Left kidney (tissue), 2 donors: ENCODE data around the gene P2RY14. TPM values are rescaled to one million over a fixed set of nuclear protein-coding genes. Genes with fewer than 3 reads are reported as not detected.
"Not testable (repeated sequence)": the region's sequence is repeated elsewhere in the genome, so short reads cannot be mapped to it uniquely, and the experiment has no call there.

Source experiments
- DNase-seq: peaks from one replicate; pipeline ENCODE4 v3.0.0-alpha.2; 2013
- polyA plus RNA-seq: library from polyadenylated mRNA; unstranded; fragments of 120-200 nt; gene quantifications from one replicate; pipeline ENCODE4 v1.2.1, GENCODE V29; 2013; ENCODE audit not compliant: insufficient read length

P2RY14 gene
- polyA plus RNA-seq, 1 donor: 0.57 TPM

GRCh38 chr3:151262871-151263525 is 15.3 kb downstream of the P2RY14 start:
- DNase-seq: no peak

GRCh38 chr3:151259664-151260063 is 18.7 kb downstream of the P2RY14 start:
- DNase-seq: no peak

GRCh38 chr3:151256749-151257148 is 21.6 kb downstream of the P2RY14 start:
- DNase-seq: no peak

GRCh38 chr3:151248772-151249337 is 29.5 kb downstream of the P2RY14 start:
- DNase-seq: no peak

- DNase-seq: not testable (repeated sequence)
These were observed 36.3 kb downstream of the P2RY14 start for GRCh38 chr3:151242006-151242405.

- DNase-seq: no peak
These were observed 41.6 kb downstream of the P2RY14 start for GRCh38 chr3:151236736-151237135.

GRCh38 chr3:151236316-151236715 is 42.0 kb downstream of the P2RY14 start:
- no peak for DNase-seq

GRCh38 chr3:151234825-151235224 is 43.5 kb downstream of the P2RY14 start:
- no peak for DNase-seq

GRCh38 chr3:151232991-151233390 is 45.4 kb downstream of the P2RY14 start:
- DNase-seq: no peak

GRCh38 chr3:151232403-151232802 is 45.9 kb downstream of the P2RY14 start:
- DNase-seq: not testable (repeated sequence)

GRCh38 chr3:151230646-151231045 is 47.7 kb downstream of the P2RY14 start:
- no peak for DNase-seq

- no peak for DNase-seq
These were observed 49.7 kb downstream of the P2RY14 start for GRCh38 chr3:151228666-151229040.

GRCh38 chr3:151227807-151228665 is 50.3 kb downstream of the P2RY14 start:
- peak; percentile 77 for DNase-seq

GRCh38 chr3:151227266-151227806 is 51.0 kb downstream of the P2RY14 start:
- DNase-seq: no peak

GRCh38 chr3:151226825-151227224 is 51.5 kb downstream of the P2RY14 start:
- no peak for DNase-seq

GRCh38 chr3:151226088-151226563 is 52.2 kb downstream of the P2RY14 start:
- no peak for DNase-seq

GRCh38 chr3:151225040-151225975 is 53.0 kb downstream of the P2RY14 start:
- DNase-seq: no peak

- no peak for DNase-seq
These were observed 54.0 kb downstream of the P2RY14 start for GRCh38 chr3:151224268-151224866.

- DNase-seq: no peak
These were observed 59.3 kb downstream of the P2RY14 start for GRCh38 chr3:151219056-151219455.

- no peak for DNase-seq
These were observed 60.2 kb downstream of the P2RY14 start for GRCh38 chr3:151218136-151218535.
